ENCODE data around the gene CAV1. TPM values are rescaled to one million over a fixed set of nuclear protein-coding genes. Genes with fewer than 3 reads are reported as not detected.
"Not testable (repeated sequence)": the region's sequence is repeated elsewhere in the genome, so short reads cannot be mapped to it uniquely, and the experiment has no call there.

Gene CAV1
- total RNA-seq, 2 experiments from 2014 or later = not detected

- H3K27ac Mint-ChIP-seq = no peak overlapping the region
- CTCF ChIA-PET = no interaction called here
- peaks cover 17% of the 10 kb centered on the region for H3K27me3 Mint-ChIP-seq
- H3K4me1 Mint-ChIP-seq = peaks cover 2% of the 10 kb centered on the region
- H3K36me3 Mint-ChIP-seq (ENCODE audit: low read depth) = no peaks in the 10 kb centered on the region
- no peak for DNase-seq
- H3K9me3 Mint-ChIP-seq = no peaks in the 10 kb centered on the region
- H3K4me3 Mint-ChIP-seq = no peak overlapping the region
- POLR2A ChIA-PET = no interaction called here
These were observed 51.8 kb downstream of the CAV1 start for GRCh38 chr7:116576350-116577319.

DNA sequence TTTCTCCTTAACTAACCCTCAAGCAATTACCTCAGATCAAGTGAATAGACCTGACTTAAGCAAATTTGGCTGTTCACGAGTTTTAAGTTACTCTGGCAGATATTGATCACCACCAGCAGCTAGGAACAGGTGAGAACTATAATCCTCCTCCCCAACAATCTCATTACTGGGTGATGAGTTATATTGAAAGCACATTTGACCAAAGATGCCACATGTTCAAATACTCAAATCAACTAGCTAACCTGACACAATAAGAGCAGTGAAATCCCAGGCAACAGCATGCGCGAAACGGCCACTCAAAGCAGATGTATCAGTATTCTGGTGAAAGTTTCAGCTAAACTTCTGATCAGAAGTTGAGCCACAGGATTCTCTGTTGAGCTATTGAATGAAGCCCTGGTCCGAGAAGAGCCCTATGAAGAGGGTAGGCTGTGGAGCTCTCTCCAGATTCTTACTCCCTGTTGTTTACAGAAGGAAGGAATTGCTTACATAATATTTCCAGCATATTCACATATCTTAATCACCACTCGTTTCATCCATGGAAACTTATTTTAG, 52.6 kb downstream of the CAV1 start:
- Mint-ChIP-seq H3K27ac (no peak overlapping the region), H3K4me3 (no peak overlapping the region), H3K9me3 (no peaks in the 10 kb centered on the region), H3K4me1 (peaks cover 2% of the 10 kb centered on the region), H3K36me3 (ENCODE audit: low read depth) (no peaks in the 10 kb centered on the region), H3K27me3 (peaks cover 16% of the 10 kb centered on the region)
- ChIA-PET POLR2A (no interaction called here), CTCF (no interaction called here)
- DNase-seq = no peak

- no peaks in the 10 kb centered on the region for H3K9me3 Mint-ChIP-seq
- H3K27ac Mint-ChIP-seq = no peak overlapping the region
- ChIA-PET CTCF (no interaction called here), POLR2A (no interaction called here)
- H3K4me1 Mint-ChIP-seq = peaks cover 7% of the 10 kb centered on the region
- no peaks in the 10 kb centered on the region for H3K36me3 Mint-ChIP-seq (ENCODE audit: low read depth)
- no peak for DNase-seq
- H3K27me3 Mint-ChIP-seq = peaks cover 10% of the 10 kb centered on the region
- H3K4me3 Mint-ChIP-seq = no peak overlapping the region
These were observed 53.7 kb downstream of the CAV1 start for GRCh38 chr7:116578526-116578925.

- Mint-ChIP-seq H3K36me3 (ENCODE audit: low read depth) (no peaks in the 10 kb centered on the region), H3K27me3 (peaks cover 3% of the 10 kb centered on the region), H3K9me3 (no peaks in the 10 kb centered on the region), H3K4me3 (no peak overlapping the region), H3K27ac (no peak overlapping the region), H3K4me1 (peaks cover 13% of the 10 kb centered on the region)
- ChIA-PET POLR2A (no interaction called here), CTCF (no interaction called here)
- no peak for DNase-seq
These were observed 54.5 kb downstream of the CAV1 start for GRCh38 chr7:116579322-116579721.

DNA sequence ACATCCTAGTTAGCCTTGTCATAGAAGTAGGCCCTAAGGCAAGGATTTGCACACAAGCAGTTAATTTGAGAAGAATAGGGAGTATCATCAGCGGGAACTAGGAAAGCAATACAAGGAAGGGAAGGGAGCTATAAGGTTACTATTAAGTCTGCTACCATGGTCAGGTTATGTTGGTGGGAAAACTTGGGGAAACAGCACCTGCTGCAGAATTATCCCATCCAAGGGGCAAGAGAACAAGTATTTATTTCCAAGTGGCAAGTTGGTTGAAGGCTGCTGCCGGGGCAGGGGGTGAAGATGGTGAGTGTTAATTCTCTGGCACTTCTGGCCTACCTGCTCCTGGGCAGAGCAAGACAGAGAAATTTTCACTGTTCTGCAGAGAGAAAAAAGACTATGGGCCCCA, 55.0 kb downstream of the CAV1 start:
- Mint-ChIP-seq H3K4me3 (no peak overlapping the region), H3K27ac (no peak overlapping the region), H3K9me3 (no peaks in the 10 kb centered on the region), H3K36me3 (ENCODE audit: low read depth) (no peaks in the 10 kb centered on the region), H3K4me1 (peaks cover 13% of the 10 kb centered on the region), H3K27me3 (peaks cover 3% of the 10 kb centered on the region)
- ChIA-PET CTCF (no interaction called here), POLR2A (no interaction called here)
- DNase-seq = no peak

DNA sequence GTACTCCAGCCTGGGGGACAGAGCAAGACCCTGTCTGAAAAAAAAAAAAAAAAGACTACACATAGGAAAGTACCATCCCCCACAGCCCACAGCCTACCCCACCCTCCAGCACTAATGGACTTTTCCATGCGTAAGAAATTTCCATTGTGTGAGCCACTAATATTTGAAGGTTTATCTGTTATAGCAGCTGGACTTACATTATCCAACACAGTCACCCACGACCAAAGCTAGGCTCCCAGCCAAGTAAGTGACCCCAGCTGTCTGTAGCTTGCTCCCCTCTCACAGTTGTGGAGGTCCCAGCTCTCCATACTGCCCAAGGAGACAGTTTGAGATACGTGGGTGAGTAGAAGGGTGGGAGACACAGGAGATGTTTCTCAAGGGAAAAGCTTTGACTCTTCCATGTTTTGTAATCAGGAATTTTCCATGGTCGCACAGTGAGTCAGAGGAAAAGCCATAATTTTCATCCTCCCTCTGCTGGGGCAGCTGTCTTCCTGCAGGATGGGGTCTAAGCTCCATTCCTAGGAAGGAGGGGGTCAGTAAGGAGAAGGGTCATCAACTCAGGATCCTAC, 57.4 kb downstream of the CAV1 start:
- ChIA-PET CTCF (interaction anchor here (0.6 to 1.3 kb wide), 4 partner anchors 56 to 974 kb away, joined by 3 to 4 read pairs (median 4); no protein-coding TSS in a partner anchor), POLR2A (no interaction called here)
- DNase-seq = no peak
- Mint-ChIP-seq H3K36me3 (ENCODE audit: low read depth) (no peaks in the 10 kb centered on the region), H3K9me3 (no peaks in the 10 kb centered on the region), H3K4me3 (no peak overlapping the region), H3K27me3 (no peaks in the 10 kb centered on the region), H3K27ac (no peak overlapping the region), H3K4me1 (peaks cover 12% of the 10 kb centered on the region)

DNA sequence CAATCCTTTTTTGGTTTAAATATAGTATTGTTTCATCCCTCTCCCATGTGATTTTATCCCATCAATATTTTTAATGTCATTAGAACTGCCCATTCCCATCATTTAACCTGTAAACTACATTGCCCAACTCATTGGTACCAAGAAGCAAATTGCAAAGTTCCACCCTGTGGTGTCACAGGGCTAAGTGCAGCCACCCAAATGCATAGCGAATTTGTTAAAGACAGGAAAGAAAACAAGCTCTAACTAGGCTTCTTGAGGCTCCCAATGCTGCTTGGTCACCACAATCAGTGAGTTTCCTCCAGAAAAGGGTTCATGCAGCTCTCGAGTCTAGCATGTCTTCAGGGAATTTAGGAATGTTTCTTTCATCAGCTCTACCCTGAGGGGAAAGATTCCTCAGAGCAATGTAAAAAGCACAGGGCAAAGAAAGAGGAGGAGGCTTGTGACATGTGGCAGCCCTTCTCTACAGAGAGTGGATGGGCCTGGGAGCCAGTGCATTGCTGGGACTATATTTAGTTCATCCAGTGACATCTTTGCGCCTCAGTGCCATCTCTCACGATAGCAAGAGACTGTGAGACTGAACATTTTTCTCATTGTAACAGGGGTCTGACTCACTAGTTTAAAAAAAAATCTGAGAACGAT, 58.1 kb downstream of the CAV1 start:
- H3K4me1 Mint-ChIP-seq = peaks cover 18% of the 10 kb centered on the region
- H3K27me3 Mint-ChIP-seq = no peaks in the 10 kb centered on the region
- CTCF ChIA-PET = interaction anchor here (0.7 kb wide), 1 partner anchor 354 kb away, joined by 3 read pairs; no protein-coding TSS in a partner anchor
- no peaks in the 10 kb centered on the region for H3K36me3 Mint-ChIP-seq (ENCODE audit: low read depth)
- H3K27ac Mint-ChIP-seq = no peak overlapping the region
- H3K4me3 Mint-ChIP-seq = no peak overlapping the region
- POLR2A ChIA-PET = no interaction called here
- H3K9me3 Mint-ChIP-seq = no peaks in the 10 kb centered on the region
- no peak for DNase-seq

- ChIA-PET POLR2A (no interaction called here), CTCF (no interaction called here)
- Mint-ChIP-seq H3K9me3 (no peaks in the 10 kb centered on the region), H3K4me1 (peaks cover 25% of the 10 kb centered on the region), H3K27ac (no peak overlapping the region), H3K27me3 (no peaks in the 10 kb centered on the region), H3K4me3 (no peak overlapping the region), H3K36me3 (ENCODE audit: low read depth) (no peaks in the 10 kb centered on the region)
- peak; percentile 34 for DNase-seq
These were observed 58.8 kb downstream of the CAV1 start for GRCh38 chr7:116583653-116584052.

DNA sequence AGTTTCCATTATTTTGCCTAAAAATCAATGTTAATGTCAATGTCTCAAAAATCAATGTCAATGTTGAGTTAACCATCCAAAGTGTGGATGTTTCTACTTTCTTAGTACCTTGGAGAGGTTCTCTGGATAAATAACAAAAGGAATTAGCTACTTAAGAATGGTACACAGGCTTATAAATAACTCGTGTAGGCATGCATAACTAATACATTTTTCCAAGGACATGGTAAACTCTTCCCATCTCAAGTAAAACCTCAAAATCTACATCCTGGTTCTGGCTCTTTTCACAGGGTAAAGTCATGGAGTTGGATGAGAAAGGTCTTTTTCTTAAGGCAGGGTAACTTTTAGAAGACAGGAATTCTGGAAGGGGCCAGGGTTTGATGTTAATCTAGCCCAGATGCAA, 59.9 kb downstream of the CAV1 start:
- no peaks in the 10 kb centered on the region for H3K36me3 Mint-ChIP-seq (ENCODE audit: low read depth)
- no peaks in the 10 kb centered on the region for H3K9me3 Mint-ChIP-seq
- DNase-seq = no peak
- peaks cover 29% of the 10 kb centered on the region for H3K4me1 Mint-ChIP-seq
- CTCF ChIA-PET = no interaction called here
- peaks cover under 1% of the 10 kb centered on the region for H3K27me3 Mint-ChIP-seq
- POLR2A ChIA-PET = no interaction called here
- no peak overlapping the region for H3K4me3 Mint-ChIP-seq
- no peak overlapping the region for H3K27ac Mint-ChIP-seq

- ChIA-PET POLR2A (no interaction called here), CTCF (no interaction called here)
- H3K27me3 Mint-ChIP-seq = peaks cover 4% of the 10 kb centered on the region
- no peak for DNase-seq
- no peaks in the 10 kb centered on the region for H3K36me3 Mint-ChIP-seq (ENCODE audit: low read depth)
- H3K4me3 Mint-ChIP-seq = no peak overlapping the region
- H3K4me1 Mint-ChIP-seq = peaks cover 29% of the 10 kb centered on the region
- no peak overlapping the region for H3K27ac Mint-ChIP-seq
- no peaks in the 10 kb centered on the region for H3K9me3 Mint-ChIP-seq
These were observed 60.6 kb downstream of the CAV1 start for GRCh38 chr7:116585392-116585791.

DNA sequence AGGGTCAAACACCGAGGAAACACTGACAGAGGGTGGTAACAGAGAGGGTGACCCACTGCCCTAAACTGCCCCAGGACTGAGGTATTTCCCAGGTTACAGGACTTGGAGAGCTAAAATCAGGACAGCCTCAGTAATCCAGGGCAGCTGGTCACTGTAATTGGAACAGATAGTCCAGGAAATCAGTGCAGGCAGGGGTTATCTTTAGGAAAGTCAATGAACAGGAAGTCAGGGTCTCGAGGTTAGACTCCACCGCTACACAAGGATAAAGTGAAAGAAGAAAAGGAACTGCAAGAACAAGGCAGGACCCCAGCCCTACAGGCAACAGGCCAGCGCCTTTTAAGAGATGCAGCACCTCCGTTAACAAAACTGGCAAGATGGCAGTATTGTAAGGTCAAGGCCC, 61.1 kb downstream of the CAV1 start:
- Mint-ChIP-seq H3K27me3 (peaks cover 4% of the 10 kb centered on the region), H3K9me3 (no peaks in the 10 kb centered on the region), H3K4me3 (no peak overlapping the region), H3K4me1 (peaks cover 29% of the 10 kb centered on the region), H3K27ac (no peak overlapping the region), H3K36me3 (ENCODE audit: low read depth) (no peaks in the 10 kb centered on the region)
- DNase-seq = no peak
- POLR2A ChIA-PET = no interaction called here
- CTCF ChIA-PET = no interaction called here

DNA sequence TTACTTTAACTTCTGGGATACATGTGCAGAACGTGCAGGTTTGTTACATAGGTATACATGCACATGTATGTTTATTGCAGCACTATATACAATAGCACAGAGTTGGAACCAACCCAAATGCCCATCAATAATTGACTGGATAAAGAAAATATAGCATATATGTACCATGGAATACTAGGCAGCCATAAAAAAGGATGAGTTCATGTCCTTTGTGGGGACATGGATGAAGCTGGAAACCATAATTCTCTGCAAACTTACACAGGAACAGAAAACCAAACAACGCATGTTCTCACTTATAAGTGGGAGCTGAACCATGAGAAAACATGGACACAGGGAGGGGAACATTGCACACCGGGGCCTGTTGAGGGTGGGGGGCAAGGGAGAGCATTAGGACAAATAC, 62.4 kb downstream of the CAV1 start:
- H3K9me3 Mint-ChIP-seq; H3K36me3 Mint-ChIP-seq (ENCODE audit: low read depth); H3K27ac Mint-ChIP-seq; H3K4me3 Mint-ChIP-seq; POLR2A ChIA-PET; H3K27me3 Mint-ChIP-seq; DNase-seq: not testable (repeated sequence)
- H3K4me1 Mint-ChIP-seq = peaks cover 34% of the 10 kb centered on the region
- CTCF ChIA-PET = interaction anchor here (1.0 to 1.3 kb wide), 2 partner anchors 13 to 420 kb away, joined by 3 read pairs; no protein-coding TSS in a partner anchor

DNA sequence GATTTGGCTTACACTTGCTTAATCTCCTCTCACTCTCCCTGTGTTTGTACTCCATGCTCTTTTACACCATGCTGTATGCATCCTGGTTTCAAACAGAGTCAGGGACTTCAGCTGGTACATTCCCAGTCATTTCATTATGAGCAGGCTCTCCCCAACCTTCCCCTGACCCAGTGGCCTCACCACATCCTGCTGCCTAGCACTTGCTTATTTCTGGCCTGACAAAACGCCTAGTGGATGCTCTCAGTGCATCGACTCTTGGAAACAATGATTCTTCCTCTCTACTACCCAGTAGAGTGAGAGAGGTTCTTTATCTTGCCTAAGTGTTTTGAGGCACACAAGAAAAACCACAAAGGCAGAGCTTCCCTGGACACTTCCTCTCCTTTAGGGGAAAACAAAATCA, 63.4 kb downstream of the CAV1 start:
- POLR2A ChIA-PET = no interaction called here
- CTCF ChIA-PET = interaction anchor here (0.8 to 1.3 kb wide), 2 partner anchors 12 to 431 kb away, joined by 3 read pairs; no protein-coding TSS in a partner anchor
- H3K9me3 Mint-ChIP-seq = no peaks in the 10 kb centered on the region
- peak; percentile 28 for DNase-seq
- H3K36me3 Mint-ChIP-seq (ENCODE audit: low read depth) = no peaks in the 10 kb centered on the region
- H3K4me3 Mint-ChIP-seq = no peak overlapping the region
- H3K27me3 Mint-ChIP-seq = peaks cover 17% of the 10 kb centered on the region
- H3K27ac Mint-ChIP-seq = no peak overlapping the region
- peaks cover 37% of the 10 kb centered on the region for H3K4me1 Mint-ChIP-seq

Data from activated CD4-positive, alpha-beta T cell treated with anti-CD3 and anti-CD28 coated beads, Interleukin-2, amount 10 ng/mL, durations not matched to agents 7 days and 5 days (primary cell).